NCI-H187 (cell line): Measurements from ENCODE around the gene CEP131.

Experiments
- DNase-seq, 2 experiments: peaks; one replicate each; lab custom pipeline; 2025; lab: John Stamatoyannopoulos, UW

Gene CEP131

GRCh38 chr17:81251709-81252301 is 29.0 kb upstream of the CEP131 start:
- DNase-seq = peak; percentile 57 to 73

- peak; percentile 44 to 73 for DNase-seq
Measured at GRCh38 chr17:81251094-81251708, 28.4 kb upstream of the CEP131 start.

- DNase-seq = no peak
Measured at GRCh38 chr17:81250286-81251093, 27.7 kb upstream of the CEP131 start.

- DNase-seq = no peak
Measured at GRCh38 chr17:81249223-81250040, 26.7 kb upstream of the CEP131 start.

GRCh38 chr17:81248649-81249048 is 25.9 kb upstream of the CEP131 start:
- DNase-seq = no peak

GRCh38 chr17:81247339-81247990 is 24.7 kb upstream of the CEP131 start:
- no peak for DNase-seq

- no peak for DNase-seq
Measured at GRCh38 chr17:81246679-81247338, 24.0 kb upstream of the CEP131 start.

- DNase-seq = no peak
Measured at GRCh38 chr17:81246343-81246670, 23.5 kb upstream of the CEP131 start.

- no peak for DNase-seq
Measured at GRCh38 chr17:81245665-81246342, 23.0 kb upstream of the CEP131 start.

- DNase-seq = no peak
Measured at GRCh38 chr17:81245024-81245664, 22.4 kb upstream of the CEP131 start.

- DNase-seq = no peak
Measured at GRCh38 chr17:81244358-81245023, 21.7 kb upstream of the CEP131 start.

- DNase-seq = no peak
Measured at GRCh38 chr17:81243333-81243664, 20.5 kb upstream of the CEP131 start.

GRCh38 chr17:81242421-81243332 is 19.9 kb upstream of the CEP131 start:
- no peak for DNase-seq

- DNase-seq = no peak
Measured at GRCh38 chr17:81241648-81242420, 19.1 kb upstream of the CEP131 start.

GRCh38 chr17:81241203-81241602 is 18.4 kb upstream of the CEP131 start:
- no peak for DNase-seq

GRCh38 chr17:81240761-81241160 is 18.0 kb upstream of the CEP131 start:
- DNase-seq = no peak

- no peak for DNase-seq
Measured at GRCh38 chr17:81239714-81240555, 17.2 kb upstream of the CEP131 start.
